Activated B cell treated with CpG ODN at 0.5 μM for 24 hours (primary cell): ENCODE data around the gene CAMKMT. TPM values are rescaled to one million over a fixed set of nuclear protein-coding genes. Genes with fewer than 3 reads are reported as not detected.

ENCODE experiments used
- ATAC-seq: fragments of 200-7000 bp; cut with Tn5 transposase; one replicate; pipeline ENCODE4 v1.10.0; 2021; ENCODE audit warnings: low read depth, mild to moderate bottlenecking, moderate library complexity
- CTCF ChIA-PET: fragments of 350-600 bp; sonication (Branson Sonifier 250); formaldehyde crosslinking; loops from one replicate; lab custom pipeline; 2021; ENCODE audit warnings: antibody characterized with exemption; lab: Charles Lee
- POLR2A ChIA-PET: fragments of 350-600 bp; sonication (Branson Sonifier 250); formaldehyde crosslinking; loops from one replicate; lab custom pipeline; 2021; ENCODE audit warnings: antibody characterized with exemption; lab: Charles Lee
- DNase-seq: peaks from one replicate; pipeline ENCODE4 v3.0.0; 2022
- H3K27ac Mint-ChIP-seq: one replicate; pipeline ENCODE4 v1.8.0; 2020; ENCODE audit warnings: mixed read lengths
- H3K27me3 Mint-ChIP-seq: one replicate; pipeline ENCODE4 v1.8.0; 2021; ENCODE audit warnings: mixed read lengths
- H3K36me3 Mint-ChIP-seq: one replicate; pipeline ENCODE4 v1.8.0; 2021; ENCODE audit warnings: low read depth, mixed read lengths
- H3K4me1 Mint-ChIP-seq: one replicate; pipeline ENCODE4 v1.8.0; 2021; ENCODE audit warnings: mixed read lengths
- H3K4me3 Mint-ChIP-seq: one replicate; pipeline ENCODE4 v1.8.0; 2020; ENCODE audit warnings: mild to moderate bottlenecking, mixed read lengths
- H3K9me3 Mint-ChIP-seq: one replicate; pipeline ENCODE4 v1.8.0; 2020; ENCODE audit warnings: mixed read lengths
- intact Hi-C: fragments of 100-400 bp; cut with micrococcal nuclease; formaldehyde crosslinking; loops from one replicate; pipeline ENCODE4 v1.15.1; 2024
- total RNA-seq: library from RNA; stranded (reverse); gene quantifications from 2 replicates; pipeline ENCODE4 v1.2.3, GENCODE V29; 2022
- TF ChIP-seq, protein P1 (sequence below): fragments of 200-600 bp; IDR thresholded peaks from one replicate; pipeline ENCODE4 v1.8.0; 2022; ENCODE audit warnings: antibody characterized with exemption, mild to moderate bottlenecking

CAMKMT gene
- total RNA-seq, 1 donor from 2014 or later, result 21.2 TPM

DNA sequence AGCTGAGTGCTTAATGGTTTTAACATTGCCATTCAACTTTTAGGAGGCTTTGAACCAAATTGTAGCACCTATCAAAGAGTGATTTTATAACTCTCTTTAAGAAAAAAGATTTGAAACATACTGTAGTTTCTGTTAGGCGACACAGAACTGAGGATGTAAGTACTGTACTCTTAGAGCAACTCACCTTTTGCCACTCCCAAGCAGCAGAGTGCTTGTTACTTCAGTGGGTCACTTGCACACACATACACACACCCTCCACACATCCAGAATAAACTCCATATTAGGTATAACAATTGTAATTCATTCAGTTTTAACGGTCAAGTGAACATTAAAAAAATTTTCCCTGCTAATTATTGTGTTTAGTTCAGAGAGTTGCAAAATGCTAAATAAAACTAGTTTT, 118.3 kb downstream of the CAMKMT start:
- no peaks in the 10 kb centered on the region for H3K27me3 Mint-ChIP-seq
- H3K36me3 Mint-ChIP-seq, result no peaks in the 10 kb centered on the region
- CTCF ChIA-PET, result interaction anchor here (0.6 to 3.7 kb wide), 36 partner anchors 11 to 1013 kb away, joined by 3 to 139 read pairs (median 4); partner anchors contain the start of gene PREPL
- no peak overlapping the region for H3K27ac Mint-ChIP-seq
- no peak for DNase-seq
- H3K4me3 Mint-ChIP-seq, result no peak overlapping the region
- peaks cover 3% of the 10 kb centered on the region for H3K4me1 Mint-ChIP-seq
- intact Hi-C loops, result no loop called here
- H3K9me3 Mint-ChIP-seq, result peaks cover 3% of the 10 kb centered on the region
- ATAC-seq, result no peak
- TF ChIP-seq, protein P1, sequence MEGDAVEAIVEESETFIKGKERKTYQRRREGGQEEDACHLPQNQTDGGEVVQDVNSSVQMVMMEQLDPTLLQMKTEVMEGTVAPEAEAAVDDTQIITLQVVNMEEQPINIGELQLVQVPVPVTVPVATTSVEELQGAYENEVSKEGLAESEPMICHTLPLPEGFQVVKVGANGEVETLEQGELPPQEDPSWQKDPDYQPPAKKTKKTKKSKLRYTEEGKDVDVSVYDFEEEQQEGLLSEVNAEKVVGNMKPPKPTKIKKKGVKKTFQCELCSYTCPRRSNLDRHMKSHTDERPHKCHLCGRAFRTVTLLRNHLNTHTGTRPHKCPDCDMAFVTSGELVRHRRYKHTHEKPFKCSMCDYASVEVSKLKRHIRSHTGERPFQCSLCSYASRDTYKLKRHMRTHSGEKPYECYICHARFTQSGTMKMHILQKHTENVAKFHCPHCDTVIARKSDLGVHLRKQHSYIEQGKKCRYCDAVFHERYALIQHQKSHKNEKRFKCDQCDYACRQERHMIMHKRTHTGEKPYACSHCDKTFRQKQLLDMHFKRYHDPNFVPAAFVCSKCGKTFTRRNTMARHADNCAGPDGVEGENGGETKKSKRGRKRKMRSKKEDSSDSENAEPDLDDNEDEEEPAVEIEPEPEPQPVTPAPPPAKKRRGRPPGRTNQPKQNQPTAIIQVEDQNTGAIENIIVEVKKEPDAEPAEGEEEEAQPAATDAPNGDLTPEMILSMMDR, result no peak
- POLR2A ChIA-PET, result interaction anchor here (0.6 to 1.2 kb wide), 2 partner anchors 236 to 476 kb away, joined by 3 read pairs; no protein-coding TSS in a partner anchor

DNA sequence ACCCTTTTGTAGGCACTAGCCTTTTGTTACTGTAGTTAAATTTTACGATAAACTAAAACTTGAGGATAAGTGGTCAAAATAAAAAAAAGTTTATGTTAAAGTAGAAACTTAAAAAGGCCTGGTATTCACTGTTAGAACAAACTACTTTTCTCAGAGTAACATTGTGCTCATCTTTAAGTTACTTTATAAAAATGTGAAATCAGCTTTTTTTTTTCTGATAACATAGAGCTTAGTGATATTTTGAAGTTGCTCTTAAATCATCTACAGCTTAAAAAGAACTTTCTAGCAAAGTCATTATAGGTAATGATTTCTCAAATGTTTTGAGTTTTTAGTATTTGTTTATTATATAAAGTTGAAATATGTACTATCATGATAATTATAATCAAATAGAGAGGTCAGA, 125.3 kb downstream of the CAMKMT start:
- DNase-seq (no peak), ATAC-seq (no peak)
- no peaks in the 10 kb centered on the region for H3K27me3 Mint-ChIP-seq
- H3K36me3 Mint-ChIP-seq, result no peaks in the 10 kb centered on the region
- H3K9me3 Mint-ChIP-seq, result peaks cover 3% of the 10 kb centered on the region
- no peak overlapping the region for H3K27ac Mint-ChIP-seq
- TF ChIP-seq, protein P1, result no peak
- H3K4me1 Mint-ChIP-seq, result no peaks in the 10 kb centered on the region
- ChIA-PET POLR2A (no interaction called here), CTCF (no interaction called here)
- no peak overlapping the region for H3K4me3 Mint-ChIP-seq
- intact Hi-C loops, result no loop called here

DNA sequence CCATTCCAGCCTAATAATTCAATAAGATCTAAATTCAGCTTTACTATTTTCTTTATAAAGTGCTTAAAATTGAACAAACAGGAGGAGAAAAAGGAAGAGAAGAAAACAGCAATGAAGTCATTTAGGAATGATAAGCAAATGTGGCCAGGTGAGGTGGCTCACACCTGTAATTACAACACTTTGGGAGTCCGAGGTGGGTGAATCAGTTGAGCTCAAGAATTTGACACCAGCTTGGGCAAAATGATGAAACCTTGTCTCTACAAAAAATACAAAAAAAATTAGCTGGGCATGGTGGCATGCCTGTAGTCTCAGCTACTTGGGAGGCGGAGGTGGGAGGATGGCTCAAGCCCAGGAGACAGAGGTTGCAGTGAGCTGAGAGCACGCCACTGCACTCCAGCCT, 129.0 kb downstream of the CAMKMT start:
- ChIA-PET CTCF (interaction anchor here (0.7 to 2.0 kb wide), 2 partner anchors 11 to 32 kb away, joined by 3 to 9 read pairs; no protein-coding TSS in a partner anchor), POLR2A (no interaction called here)
- DNase-seq (no peak), ATAC-seq (no peak)
- TF ChIP-seq, protein P1, result no peak
- no peaks in the 10 kb centered on the region for H3K36me3 Mint-ChIP-seq
- no peak overlapping the region for H3K27ac Mint-ChIP-seq
- H3K9me3 Mint-ChIP-seq, result no peaks in the 10 kb centered on the region
- no peak overlapping the region for H3K4me3 Mint-ChIP-seq
- no peaks in the 10 kb centered on the region for H3K27me3 Mint-ChIP-seq
- H3K4me1 Mint-ChIP-seq, result no peaks in the 10 kb centered on the region
- intact Hi-C loops, result no loop called here

DNA sequence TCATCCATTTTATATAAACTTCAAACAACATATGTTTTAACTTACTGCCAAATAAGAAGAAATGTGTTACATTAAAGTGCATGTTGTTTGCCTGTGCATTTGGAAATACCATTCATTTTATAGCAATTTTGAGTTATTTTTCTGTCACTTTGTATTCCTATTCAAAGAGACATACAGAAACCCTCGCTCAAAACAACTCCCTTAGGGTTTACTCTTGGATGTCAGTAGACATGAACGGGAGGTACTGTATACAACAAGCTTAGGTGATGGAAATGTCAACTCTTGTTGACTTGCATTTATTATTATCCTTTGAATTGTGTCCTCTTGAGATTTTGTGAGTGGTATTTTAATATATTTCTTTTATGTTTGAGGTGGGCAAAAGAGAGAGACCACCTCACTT, 132.3 kb downstream of the CAMKMT start:
- TF ChIP-seq, protein P1, result no peak
- DNase-seq (no peak), ATAC-seq (no peak)
- no peaks in the 10 kb centered on the region for H3K4me1 Mint-ChIP-seq
- intact Hi-C loops, result no loop called here
- H3K9me3 Mint-ChIP-seq, result no peaks in the 10 kb centered on the region
- H3K36me3 Mint-ChIP-seq, result no peaks in the 10 kb centered on the region
- no peaks in the 10 kb centered on the region for H3K27me3 Mint-ChIP-seq
- CTCF ChIA-PET, result interaction anchor here (1.7 kb wide), 1 partner anchor 14 kb away, joined by 10 read pairs; no protein-coding TSS in a partner anchor
- no peak overlapping the region for H3K4me3 Mint-ChIP-seq
- POLR2A ChIA-PET, result no interaction called here
- no peak overlapping the region for H3K27ac Mint-ChIP-seq

DNA sequence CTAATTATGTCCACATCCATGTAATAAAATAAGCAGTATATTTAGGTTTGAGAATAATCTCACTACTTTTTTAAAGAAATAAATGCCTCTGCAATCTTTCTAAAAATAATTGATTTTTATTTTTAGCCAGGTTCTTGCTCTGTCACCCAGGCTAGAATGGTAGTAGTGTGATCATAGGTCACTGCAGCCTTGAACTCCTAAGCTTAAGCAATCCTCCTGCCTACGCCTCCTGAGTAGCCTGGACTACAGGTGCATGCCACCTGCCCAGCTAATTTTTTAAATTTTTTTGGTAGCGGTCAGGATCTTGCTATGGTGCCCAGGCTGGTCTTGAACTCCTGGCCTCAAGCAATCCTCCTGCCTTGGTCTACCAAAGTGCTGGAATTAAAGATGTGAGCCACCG, 133.3 kb downstream of the CAMKMT start:
- H3K36me3 Mint-ChIP-seq, result no peaks in the 10 kb centered on the region
- H3K4me1 Mint-ChIP-seq, result no peaks in the 10 kb centered on the region
- DNase-seq (no peak), ATAC-seq (no peak)
- H3K4me3 Mint-ChIP-seq, result no peak overlapping the region
- H3K27me3 Mint-ChIP-seq, result no peaks in the 10 kb centered on the region
- no peaks in the 10 kb centered on the region for H3K9me3 Mint-ChIP-seq
- ChIA-PET CTCF (interaction anchor here (1.3 kb wide), 1 partner anchor 15 kb away, joined by 6 read pairs; no protein-coding TSS in a partner anchor), POLR2A (no interaction called here)
- intact Hi-C loops, result no loop called here
- TF ChIP-seq, protein P1, result no peak
- H3K27ac Mint-ChIP-seq, result no peak overlapping the region
